ENCODE data around the gene HOXC4.
A peak's percentile ranks its signal among the peaks of the same experiment; 100 is the strongest.

The HOXC4 gene
- total RNA-seq, result 0 to 0.58 (median 0.26) reads per million in 3 donors

- H3K27me3 ChIP-seq (replicated peaks; ENCODE audit: control insufficient read depth, insufficient read depth, low read length, poor library complexity, severe bottlenecking), result peaks cover 57% of the 10 kb centered on the region
- no peak for DNase-seq
- H3K36me3 ChIP-seq (ENCODE audit: control insufficient read depth, insufficient read depth, low read length), result no peaks in the 10 kb centered on the region
- peak within 1 kb of the TSS; percentile 31 for H3K4me3 ChIP-seq (ENCODE audit: insufficient read depth, low read depth, low read length, poor library complexity, severe bottlenecking)
- no peak within 1 kb of the TSS for H3K27ac ChIP-seq (ENCODE audit: insufficient read depth, low read length, poor library complexity, severe bottlenecking)
- H3K4me1 ChIP-seq (ENCODE audit: control insufficient read depth, insufficient read depth, low read length, poor library complexity, severe bottlenecking), result peaks cover 28% of the 10 kb centered on the region
- no peaks in the 10 kb centered on the region for H3K9me3 ChIP-seq (ENCODE audit: control insufficient read depth, low read length)
These were observed at the start of gene HOXC4 for GRCh38 chr12:54053751-54054741. Gene HOXC4 (plus strand): TSS chr12:54053835. CDS start chr12:54053923, 88 bp downstream.

GRCh38 chr12:54004063-54004840, 49.4 kb upstream of the HOXC4 start:
- peaks cover 93% of the 10 kb centered on the region for H3K27me3 ChIP-seq (replicated peaks; ENCODE audit: control insufficient read depth, insufficient read depth, low read length, poor library complexity, severe bottlenecking)

GRCh38 chr12:54004841-54005530, 48.6 kb upstream of the HOXC4 start:
- Histone ChIP-seq H3K4me1 (ENCODE audit: control insufficient read depth, insufficient read depth, low read length, poor library complexity, severe bottlenecking) (peaks cover 33% of the 10 kb centered on the region), H3K9me3 (ENCODE audit: control insufficient read depth, low read length) (no peaks in the 10 kb centered on the region), H3K27me3 (replicated peaks; ENCODE audit: control insufficient read depth, insufficient read depth, low read length, poor library complexity, severe bottlenecking) (peaks cover 94% of the 10 kb centered on the region), H3K4me3 (ENCODE audit: insufficient read depth, low read depth, low read length, poor library complexity, severe bottlenecking) (no peak overlapping the region), H3K27ac (ENCODE audit: insufficient read depth, low read length, poor library complexity, severe bottlenecking) (no peak overlapping the region), H3K36me3 (ENCODE audit: control insufficient read depth, insufficient read depth, low read length) (no peaks in the 10 kb centered on the region)
- no peak for DNase-seq

More at GRCh38 chr12:54004063-54004840, 49.4 kb upstream of the HOXC4 start:
- H3K4me1 ChIP-seq (ENCODE audit: control insufficient read depth, insufficient read depth, low read length, poor library complexity, severe bottlenecking), result peaks cover 31% of the 10 kb centered on the region
- no peaks in the 10 kb centered on the region for H3K9me3 ChIP-seq (ENCODE audit: control insufficient read depth, low read length)
- no peak for DNase-seq
- no peaks in the 10 kb centered on the region for H3K36me3 ChIP-seq (ENCODE audit: control insufficient read depth, insufficient read depth, low read length)
- H3K27ac ChIP-seq (ENCODE audit: insufficient read depth, low read length, poor library complexity, severe bottlenecking), result no peak overlapping the region
- H3K4me3 ChIP-seq (ENCODE audit: insufficient read depth, low read depth, low read length, poor library complexity, severe bottlenecking), result no peak overlapping the region

GRCh38 chr12:54005531-54005852, 48.1 kb upstream of the HOXC4 start:
- Histone ChIP-seq H3K36me3 (ENCODE audit: control insufficient read depth, insufficient read depth, low read length) (no peaks in the 10 kb centered on the region), H3K4me3 (ENCODE audit: insufficient read depth, low read depth, low read length, poor library complexity, severe bottlenecking) (no peak overlapping the region), H3K9me3 (ENCODE audit: control insufficient read depth, low read length) (no peaks in the 10 kb centered on the region), H3K27me3 (replicated peaks; ENCODE audit: control insufficient read depth, insufficient read depth, low read length, poor library complexity, severe bottlenecking) (peaks cover 94% of the 10 kb centered on the region), H3K4me1 (ENCODE audit: control insufficient read depth, insufficient read depth, low read length, poor library complexity, severe bottlenecking) (peaks cover 32% of the 10 kb centered on the region), H3K27ac (ENCODE audit: insufficient read depth, low read length, poor library complexity, severe bottlenecking) (no peak overlapping the region)
- DNase-seq, result no peak

GRCh38 chr12:54005853-54006558, 47.6 kb upstream of the HOXC4 start:
- no peaks in the 10 kb centered on the region for H3K9me3 ChIP-seq (ENCODE audit: control insufficient read depth, low read length)
- no peaks in the 10 kb centered on the region for H3K36me3 ChIP-seq (ENCODE audit: control insufficient read depth, insufficient read depth, low read length)
- H3K4me1 ChIP-seq (ENCODE audit: control insufficient read depth, insufficient read depth, low read length, poor library complexity, severe bottlenecking), result peaks cover 29% of the 10 kb centered on the region
- peak; percentile 65 to 79 (median 74) for DNase-seq
- peaks cover 94% of the 10 kb centered on the region for H3K27me3 ChIP-seq (replicated peaks; ENCODE audit: control insufficient read depth, insufficient read depth, low read length, poor library complexity, severe bottlenecking)
- peak overlapping the region; percentile 55 for H3K4me3 ChIP-seq (ENCODE audit: insufficient read depth, low read depth, low read length, poor library complexity, severe bottlenecking)
- no peak overlapping the region for H3K27ac ChIP-seq (ENCODE audit: insufficient read depth, low read length, poor library complexity, severe bottlenecking)

GRCh38 chr12:54006559-54007220, 46.9 kb upstream of the HOXC4 start:
- H3K4me3 ChIP-seq (ENCODE audit: insufficient read depth, low read depth, low read length, poor library complexity, severe bottlenecking), result peak overlapping the region; percentile 55
- H3K9me3 ChIP-seq (ENCODE audit: control insufficient read depth, low read length), result no peaks in the 10 kb centered on the region
- DNase-seq, result no peak
- no peak overlapping the region for H3K27ac ChIP-seq (ENCODE audit: insufficient read depth, low read length, poor library complexity, severe bottlenecking)
- peaks cover 94% of the 10 kb centered on the region for H3K27me3 ChIP-seq (replicated peaks; ENCODE audit: control insufficient read depth, insufficient read depth, low read length, poor library complexity, severe bottlenecking)
- H3K36me3 ChIP-seq (ENCODE audit: control insufficient read depth, insufficient read depth, low read length), result no peaks in the 10 kb centered on the region
- H3K4me1 ChIP-seq (ENCODE audit: control insufficient read depth, insufficient read depth, low read length, poor library complexity, severe bottlenecking), result peaks cover 29% of the 10 kb centered on the region

GRCh38 chr12:54007538-54008259, 45.9 kb upstream of the HOXC4 start:
- Histone ChIP-seq H3K36me3 (ENCODE audit: control insufficient read depth, insufficient read depth, low read length) (no peaks in the 10 kb centered on the region), H3K9me3 (ENCODE audit: control insufficient read depth, low read length) (no peaks in the 10 kb centered on the region), H3K4me3 (ENCODE audit: insufficient read depth, low read depth, low read length, poor library complexity, severe bottlenecking) (no peak overlapping the region), H3K27ac (ENCODE audit: insufficient read depth, low read length, poor library complexity, severe bottlenecking) (no peak overlapping the region), H3K4me1 (ENCODE audit: control insufficient read depth, insufficient read depth, low read length, poor library complexity, severe bottlenecking) (peaks cover 29% of the 10 kb centered on the region), H3K27me3 (replicated peaks; ENCODE audit: control insufficient read depth, insufficient read depth, low read length, poor library complexity, severe bottlenecking) (peaks cover 92% of the 10 kb centered on the region)
- no peak for DNase-seq

GRCh38 chr12:54008260-54008552, 45.4 kb upstream of the HOXC4 start:
- H3K4me3 ChIP-seq (ENCODE audit: insufficient read depth, low read depth, low read length, poor library complexity, severe bottlenecking), result no peak overlapping the region
- peaks cover 29% of the 10 kb centered on the region for H3K4me1 ChIP-seq (ENCODE audit: control insufficient read depth, insufficient read depth, low read length, poor library complexity, severe bottlenecking)

More at GRCh38 chr12:54008260-54008552, 45.4 kb upstream of the HOXC4 start:
- Histone ChIP-seq H3K9me3 (ENCODE audit: control insufficient read depth, low read length) (no peaks in the 10 kb centered on the region), H3K27ac (ENCODE audit: insufficient read depth, low read length, poor library complexity, severe bottlenecking) (no peak overlapping the region), H3K27me3 (replicated peaks; ENCODE audit: control insufficient read depth, insufficient read depth, low read length, poor library complexity, severe bottlenecking) (peaks cover 92% of the 10 kb centered on the region), H3K36me3 (ENCODE audit: control insufficient read depth, insufficient read depth, low read length) (no peaks in the 10 kb centered on the region)
- DNase-seq, result no peak
